GF-D8 (cell line): ENCODE measurements around the gene MYO9B.
A peak's percentile ranks its signal among the peaks of the same experiment; 100 is the strongest.
"Not testable (repeated sequence)": the region's sequence is repeated elsewhere in the genome, so short reads cannot be mapped to it uniquely, and the experiment has no call there.

ENCODE experiments used
- DNase-seq: peaks from one replicate; lab custom pipeline; 2025; lab: John Stamatoyannopoulos, UW

The MYO9B gene

DNA sequence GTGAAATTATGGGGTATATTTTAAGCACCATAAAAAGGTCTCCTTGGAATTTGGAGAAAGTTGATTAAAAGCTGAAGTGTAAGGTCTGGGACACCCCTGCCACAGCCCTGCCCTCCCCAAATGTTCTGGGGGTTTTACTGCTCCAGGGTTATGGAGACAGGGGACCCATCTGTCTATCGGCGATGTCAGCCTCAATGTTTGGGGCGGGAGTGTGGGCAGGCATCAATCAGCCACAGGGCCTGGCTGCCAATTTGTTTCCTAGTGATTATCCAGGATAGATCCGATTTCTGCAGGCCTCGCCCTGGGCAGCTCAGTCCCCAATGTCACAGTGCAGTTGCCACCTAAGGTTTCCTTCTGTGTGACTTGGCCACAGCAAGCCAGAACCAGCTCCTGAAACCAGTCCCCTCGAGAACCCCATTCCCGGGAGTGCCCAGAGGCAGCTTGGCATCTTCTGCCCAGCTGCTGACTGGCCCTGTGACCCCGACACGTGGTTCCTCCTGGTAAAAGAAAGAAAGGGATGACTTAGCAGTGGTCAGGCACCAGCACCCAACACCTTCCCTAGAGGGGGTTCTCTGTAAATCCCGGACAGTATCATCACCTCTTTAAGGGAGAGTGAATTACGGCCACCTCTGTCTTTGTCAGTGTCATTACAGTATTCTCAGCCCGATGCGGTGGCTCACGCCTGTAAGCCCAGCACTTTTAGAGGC, 41.6 kb downstream of the MYO9B start:
- no peak for DNase-seq

- no peak for DNase-seq
These were observed 43.4 kb downstream of the MYO9B start for GRCh38 chr19:17118957-17119356.

DNA sequence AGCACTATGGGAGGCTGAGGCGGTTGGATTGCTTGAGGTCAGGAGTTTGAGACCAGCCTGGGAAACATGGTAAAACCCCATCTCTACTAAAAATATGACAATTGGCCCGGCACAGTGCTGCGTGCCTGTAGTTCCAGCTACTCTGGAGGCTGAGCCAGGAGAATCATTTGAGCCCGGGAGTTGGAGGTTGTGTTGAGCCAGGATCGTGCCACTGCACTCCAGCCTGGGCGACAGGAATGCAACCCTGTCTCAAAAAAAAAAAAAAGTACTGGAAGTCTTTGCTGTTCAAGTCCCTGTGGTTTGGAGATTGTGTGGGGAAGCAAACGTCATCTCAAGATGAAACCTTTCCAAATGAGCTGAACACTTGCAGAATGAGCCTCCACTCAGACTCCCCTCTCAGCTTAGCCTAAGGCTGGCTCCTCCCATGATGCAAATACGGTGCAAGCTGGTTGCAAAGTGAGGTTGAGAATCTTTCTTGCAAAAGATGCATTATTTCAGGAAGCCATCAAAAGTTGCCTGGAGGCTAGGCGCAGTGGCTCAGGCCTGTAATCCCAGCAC, 46.2 kb downstream of the MYO9B start:
- no peak for DNase-seq

- DNase-seq = no peak
These were observed 47.5 kb downstream of the MYO9B start for GRCh38 chr19:17123041-17123440.

DNA sequence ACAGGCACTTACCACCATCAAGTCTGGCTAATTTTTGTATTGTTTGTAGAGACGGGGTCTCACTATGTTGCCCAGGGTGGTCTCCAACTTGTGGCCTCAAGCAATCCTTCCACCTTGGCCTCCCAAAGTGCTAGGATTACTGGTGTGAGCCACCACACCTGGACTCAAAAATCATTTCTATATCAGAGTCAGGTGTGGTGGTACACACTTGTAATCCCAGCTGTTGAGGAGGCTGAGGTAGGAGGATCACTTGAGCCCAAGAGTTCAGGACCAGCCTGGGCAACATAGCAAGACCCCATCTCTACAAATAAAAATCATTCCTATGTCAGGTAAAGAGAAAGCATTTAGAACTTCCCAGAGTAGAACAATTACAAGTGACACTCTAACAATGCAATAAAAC, 48.4 kb downstream of the MYO9B start:
- DNase-seq = no peak

DNA sequence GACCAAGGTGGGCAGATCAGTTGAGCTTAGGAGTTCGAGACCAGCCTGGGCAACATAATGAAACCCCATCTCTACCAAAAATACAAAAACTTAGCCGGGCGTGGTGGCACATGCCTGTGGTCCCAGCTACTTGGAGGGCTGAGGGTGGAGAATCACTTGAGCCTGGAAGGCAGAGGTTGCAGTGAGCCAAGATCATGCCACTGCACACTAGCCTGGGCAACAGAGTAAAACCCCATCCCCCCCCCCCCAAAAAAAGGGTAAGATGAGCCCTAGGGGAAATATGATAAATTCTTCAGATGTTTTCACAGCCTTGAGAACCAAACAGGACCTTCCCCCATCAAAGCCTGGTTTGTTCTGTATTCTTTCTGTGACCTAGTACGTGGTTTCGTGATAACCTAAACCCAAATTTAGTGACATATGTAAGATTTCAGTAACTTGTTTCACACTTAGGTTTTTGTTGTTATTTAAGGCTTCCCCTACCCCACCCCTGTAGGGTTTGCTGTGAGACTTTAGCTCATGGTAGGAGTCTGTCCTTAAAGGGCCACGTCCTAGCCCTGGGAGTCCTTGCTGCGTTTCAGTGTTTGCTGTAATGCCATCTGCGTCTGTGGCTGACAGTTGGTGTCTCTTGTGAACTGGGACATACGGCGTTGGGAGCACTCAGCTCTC, 49.6 kb downstream of the MYO9B start:
- no peak for DNase-seq

DNA sequence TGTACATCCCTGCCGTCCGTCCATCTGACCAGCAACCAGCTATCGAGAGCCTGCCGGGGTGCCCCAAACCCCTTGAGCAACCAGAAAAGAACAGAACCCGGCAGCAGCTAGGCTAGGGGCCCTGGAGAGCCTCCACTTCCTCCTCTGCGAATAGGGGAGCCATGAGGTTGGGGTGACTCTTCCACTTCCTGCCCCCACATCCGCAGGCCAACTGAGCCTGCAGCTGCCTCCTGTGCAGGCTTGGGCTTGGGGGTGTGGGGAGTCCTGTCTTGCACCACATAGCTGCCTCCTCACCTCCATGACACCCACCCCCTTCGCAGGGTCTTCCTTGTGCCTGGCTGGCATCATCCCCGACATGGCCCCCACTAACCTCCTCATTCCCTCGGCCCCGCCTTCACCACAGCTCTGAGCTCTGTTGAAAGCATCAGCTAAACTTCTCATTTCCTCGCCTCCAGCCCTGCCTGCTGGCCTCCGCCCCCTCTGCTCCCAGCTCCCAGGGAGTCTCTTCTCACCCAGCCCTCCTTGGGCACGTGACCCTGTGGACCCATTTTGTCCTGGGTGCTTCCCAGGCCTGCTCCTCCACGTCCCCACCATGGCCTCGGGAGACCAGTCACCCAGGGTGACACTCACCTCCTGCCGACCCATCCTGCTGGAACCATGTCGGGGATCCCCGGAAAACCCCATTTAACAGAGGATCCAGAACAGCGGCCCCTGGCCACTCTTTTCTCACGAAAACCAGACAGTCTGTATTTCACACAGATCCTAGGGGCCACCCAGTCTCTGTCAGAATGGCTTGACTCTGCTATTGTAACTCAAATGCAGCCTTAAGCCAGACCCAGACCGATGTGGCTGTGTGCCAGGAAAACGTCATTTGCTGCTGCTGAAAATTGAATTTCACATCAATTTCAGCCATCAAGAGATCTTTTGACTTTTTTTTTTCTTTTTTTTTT, 50.4 kb downstream of the MYO9B start:
- peak; percentile 75 for DNase-seq

- no peak for DNase-seq
These were observed 52.1 kb downstream of the MYO9B start for GRCh38 chr19:17127671-17128070.

GRCh38 chr19:17128403-17128802, 52.8 kb downstream of the MYO9B start:
- no peak for DNase-seq

GRCh38 chr19:17128820-17129219, 53.2 kb downstream of the MYO9B start:
- no peak for DNase-seq

- no peak for DNase-seq
These were observed 53.8 kb downstream of the MYO9B start for GRCh38 chr19:17129377-17129776.

GRCh38 chr19:17135001-17135853, 59.6 kb downstream of the MYO9B start:
- DNase-seq = no peak

DNA sequence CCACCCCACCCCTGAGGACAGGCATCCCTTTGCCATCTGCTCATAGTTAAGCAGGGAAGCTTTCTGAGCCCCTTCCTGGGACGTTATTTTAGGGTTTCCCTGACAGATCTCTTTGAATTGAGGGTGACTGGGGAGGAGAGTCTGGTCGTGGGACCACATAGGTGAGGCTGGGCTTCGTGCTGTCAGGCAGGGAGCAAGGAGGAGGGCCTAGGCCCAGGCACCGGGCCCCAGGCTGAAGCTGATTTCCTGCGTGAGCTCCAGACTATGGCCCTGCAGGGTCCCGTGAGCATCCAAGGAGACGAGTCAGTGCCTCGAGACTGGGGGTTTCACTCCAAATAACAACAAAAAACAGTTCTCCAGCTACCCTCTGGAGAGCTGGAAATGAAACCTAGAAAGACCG, 60.4 kb downstream of the MYO9B start:
- DNase-seq = no peak

DNA sequence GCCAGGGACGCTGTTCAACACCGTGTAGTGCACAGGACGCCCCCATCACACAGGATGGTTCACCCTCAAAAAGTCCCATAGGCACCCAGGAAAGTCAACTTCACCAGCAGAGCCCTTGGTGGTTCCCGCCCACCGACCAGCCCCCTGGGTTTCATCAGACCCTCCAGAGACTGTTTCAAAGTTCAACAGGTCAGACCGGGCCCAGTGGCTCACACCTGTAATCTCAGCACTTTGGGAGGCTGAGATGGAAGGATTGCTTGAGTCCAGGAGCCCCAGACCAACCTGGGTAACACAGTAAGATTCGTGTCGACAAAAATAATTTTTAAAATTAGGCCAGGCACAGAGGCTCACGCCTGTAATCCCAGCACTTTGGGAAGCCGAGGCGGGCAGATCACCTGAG, 61.0 kb downstream of the MYO9B start:
- no peak for DNase-seq

DNA sequence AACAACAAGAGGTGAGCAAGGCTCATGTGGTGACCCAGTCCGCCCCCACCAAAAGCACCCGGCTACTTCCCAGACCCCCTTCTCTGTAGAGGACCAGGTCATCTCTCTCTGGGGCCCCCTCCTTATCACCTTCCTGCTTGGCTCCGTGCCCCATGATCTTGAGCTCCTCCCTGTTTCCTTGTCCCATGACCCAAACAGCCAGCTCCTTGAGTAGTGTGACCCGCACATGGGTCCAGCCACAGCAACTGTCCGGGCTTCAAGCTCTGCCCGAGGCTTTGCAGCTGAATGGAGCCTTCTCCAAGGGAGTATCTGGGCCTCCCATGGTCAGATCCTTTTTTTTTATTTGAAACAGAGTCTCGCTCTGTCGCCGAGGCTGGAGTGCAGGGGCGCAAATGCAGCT, 61.8 kb downstream of the MYO9B start:
- DNase-seq = no peak

DNA sequence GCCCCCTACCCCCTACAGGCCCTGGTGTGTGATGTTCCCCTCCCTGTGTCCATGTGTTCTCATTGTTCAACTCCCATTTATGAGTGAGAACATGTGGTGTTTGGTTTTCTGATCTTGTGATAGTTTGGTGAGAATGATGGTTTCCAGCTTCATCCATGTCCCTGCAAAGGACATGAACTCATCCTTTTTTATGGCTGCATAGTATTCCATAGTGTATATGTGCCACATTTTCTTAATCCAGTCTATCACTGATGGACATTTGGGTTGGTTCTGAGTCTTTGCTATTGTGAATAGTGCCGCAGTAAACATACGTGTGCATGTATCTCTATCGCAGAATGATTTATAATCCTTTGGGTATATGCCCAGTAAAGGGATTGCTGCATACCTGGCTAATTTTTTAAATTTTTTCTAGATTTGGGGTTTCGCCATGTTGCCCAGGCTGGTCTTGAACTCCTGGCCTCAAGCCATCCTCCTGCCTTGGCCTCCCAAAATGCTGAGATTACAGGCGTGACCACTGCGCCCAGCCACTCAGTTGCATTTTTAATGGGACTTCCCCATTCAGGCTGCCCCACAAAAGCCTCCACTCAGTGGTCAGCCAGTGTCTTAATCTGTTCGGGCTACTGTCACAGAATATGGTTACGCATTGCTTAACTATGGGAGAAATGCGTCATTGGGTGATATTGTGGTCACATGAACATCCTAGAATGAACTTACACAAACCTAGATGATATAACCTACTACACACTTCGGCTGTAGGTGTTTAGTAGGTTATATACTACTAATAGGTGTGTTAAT, 62.7 kb downstream of the MYO9B start:
- DNase-seq = not testable (repeated sequence)

DNA sequence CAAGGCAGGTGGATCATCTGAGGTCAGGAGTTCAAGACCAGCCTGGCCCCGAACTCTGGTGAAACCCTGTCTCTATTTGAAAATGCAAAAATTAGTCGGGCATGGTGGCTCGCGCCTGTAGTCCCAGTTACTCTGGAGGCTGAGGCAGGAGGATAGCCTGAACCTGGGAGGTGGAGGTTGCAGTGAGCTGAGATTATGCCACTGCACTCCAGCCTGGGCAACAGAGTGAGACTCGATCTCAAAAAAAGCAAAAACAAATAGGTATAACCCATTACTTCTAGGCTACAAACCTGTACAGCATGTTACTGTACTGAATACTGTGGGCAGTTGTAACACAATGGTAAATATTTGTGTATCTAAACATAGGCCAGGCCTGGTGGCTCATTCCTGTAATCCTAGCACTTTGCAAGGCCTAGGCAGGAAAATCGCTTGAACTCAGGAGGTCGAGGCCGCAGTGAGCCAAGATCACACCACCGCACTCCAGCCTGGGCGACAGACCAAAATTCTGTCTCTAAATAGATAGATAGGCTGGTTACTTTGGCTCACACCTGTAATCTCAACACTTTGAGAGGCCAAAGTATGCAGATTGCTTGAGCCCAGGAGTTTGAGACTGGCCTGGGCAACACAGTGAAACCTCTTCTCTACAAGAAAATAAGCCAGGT, 63.5 kb downstream of the MYO9B start:
- no peak for DNase-seq

DNA sequence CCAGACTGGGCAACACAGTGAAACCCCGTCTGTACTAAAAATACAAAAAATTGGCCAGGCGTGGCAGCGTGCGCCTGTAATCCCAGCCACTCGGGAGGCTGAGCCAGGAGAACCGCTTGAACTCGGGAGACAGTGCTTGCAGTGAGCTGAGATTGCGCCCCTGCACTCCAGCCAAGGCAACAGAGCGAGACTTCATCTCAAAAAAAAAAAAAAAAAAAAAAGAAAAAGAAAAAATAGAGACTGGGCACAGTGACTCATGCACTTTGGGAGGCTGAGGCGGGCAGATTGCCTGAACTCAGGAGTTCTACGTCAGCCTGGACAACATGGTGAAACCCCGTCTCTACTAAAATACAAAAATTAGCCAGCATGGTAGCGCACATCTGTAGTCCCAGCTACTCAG, 69.2 kb downstream of the MYO9B start:
- not testable (repeated sequence) for DNase-seq

- no peak for DNase-seq
These were observed 70.2 kb downstream of the MYO9B start for GRCh38 chr19:17145546-17146497.
